GM12874 (cell line): ENCODE results near the gene DOK6.

Source experiments
- TF ChIP-seq, protein P1 (sequence below): IDR thresholded peaks from 2 replicates; pipeline ENCODE4 v1.5.1; 2011; ENCODE audit warnings: low read depth, mild to moderate bottlenecking, control low read depth, low read length, moderate library complexity; ENCODE audit not compliant: insufficient read depth

DOK6 gene

DNA sequence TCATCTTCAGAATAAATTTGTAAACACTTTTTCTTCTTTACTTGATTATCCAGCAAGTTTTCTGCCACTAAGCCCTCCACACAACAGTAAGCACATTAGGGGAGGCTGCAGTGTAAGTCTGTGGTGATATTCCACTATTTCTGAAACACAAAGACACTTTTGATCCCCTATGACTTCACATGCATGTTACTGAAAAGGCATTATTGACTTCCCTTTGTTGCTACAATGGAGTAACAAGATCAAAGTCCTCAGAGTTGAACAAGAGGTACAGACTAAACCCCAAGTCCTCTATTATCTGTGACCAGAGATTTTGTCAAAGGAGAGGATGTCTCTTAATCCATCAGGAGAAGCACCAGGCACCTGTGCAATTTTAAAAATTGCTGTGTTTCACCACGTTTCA is 389.1 kb downstream of the DOK6 start:
- TF ChIP-seq, protein P1, sequence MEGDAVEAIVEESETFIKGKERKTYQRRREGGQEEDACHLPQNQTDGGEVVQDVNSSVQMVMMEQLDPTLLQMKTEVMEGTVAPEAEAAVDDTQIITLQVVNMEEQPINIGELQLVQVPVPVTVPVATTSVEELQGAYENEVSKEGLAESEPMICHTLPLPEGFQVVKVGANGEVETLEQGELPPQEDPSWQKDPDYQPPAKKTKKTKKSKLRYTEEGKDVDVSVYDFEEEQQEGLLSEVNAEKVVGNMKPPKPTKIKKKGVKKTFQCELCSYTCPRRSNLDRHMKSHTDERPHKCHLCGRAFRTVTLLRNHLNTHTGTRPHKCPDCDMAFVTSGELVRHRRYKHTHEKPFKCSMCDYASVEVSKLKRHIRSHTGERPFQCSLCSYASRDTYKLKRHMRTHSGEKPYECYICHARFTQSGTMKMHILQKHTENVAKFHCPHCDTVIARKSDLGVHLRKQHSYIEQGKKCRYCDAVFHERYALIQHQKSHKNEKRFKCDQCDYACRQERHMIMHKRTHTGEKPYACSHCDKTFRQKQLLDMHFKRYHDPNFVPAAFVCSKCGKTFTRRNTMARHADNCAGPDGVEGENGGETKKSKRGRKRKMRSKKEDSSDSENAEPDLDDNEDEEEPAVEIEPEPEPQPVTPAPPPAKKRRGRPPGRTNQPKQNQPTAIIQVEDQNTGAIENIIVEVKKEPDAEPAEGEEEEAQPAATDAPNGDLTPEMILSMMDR, result no peak

DNA sequence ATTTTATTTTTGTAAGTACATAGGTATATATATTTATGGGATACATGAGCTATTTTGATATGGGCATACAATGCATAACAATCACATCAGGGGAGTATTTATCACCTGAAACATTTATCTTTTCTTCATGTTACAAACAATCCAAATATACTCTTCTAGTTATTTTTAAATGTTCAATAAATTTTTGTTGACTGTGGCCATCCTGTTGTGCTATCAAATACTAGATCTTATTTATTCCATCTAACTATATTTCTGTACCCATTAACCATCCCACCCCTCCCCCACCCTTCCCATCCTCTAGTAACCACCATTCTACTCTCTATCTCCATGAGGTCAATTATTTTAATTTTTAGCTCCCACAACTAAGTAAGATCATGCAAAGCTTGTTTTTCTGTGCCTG is 390.0 kb downstream of the DOK6 start:
- TF ChIP-seq, protein P1, result no peak

DNA sequence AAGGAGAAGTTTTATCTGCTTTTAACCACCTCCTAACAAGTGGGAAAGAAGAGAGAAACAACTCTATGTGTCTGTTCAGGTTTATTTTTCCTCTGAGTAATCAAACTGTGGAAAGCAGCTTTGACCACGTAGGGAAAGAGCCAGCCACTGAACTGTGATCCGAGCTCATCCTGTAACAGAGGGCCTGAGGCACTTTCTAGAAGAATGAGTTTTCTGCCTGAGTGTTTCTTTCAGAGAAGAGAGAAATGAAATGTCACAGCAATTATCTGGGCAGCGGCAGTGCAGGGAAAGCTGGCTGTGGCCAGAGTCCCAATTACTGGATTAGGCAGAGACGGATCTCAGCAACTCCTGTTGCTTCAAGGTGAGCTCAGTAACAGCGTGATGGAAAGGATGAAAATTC is 395.1 kb downstream of the DOK6 start:
- TF ChIP-seq, protein P1, result no peak

DNA sequence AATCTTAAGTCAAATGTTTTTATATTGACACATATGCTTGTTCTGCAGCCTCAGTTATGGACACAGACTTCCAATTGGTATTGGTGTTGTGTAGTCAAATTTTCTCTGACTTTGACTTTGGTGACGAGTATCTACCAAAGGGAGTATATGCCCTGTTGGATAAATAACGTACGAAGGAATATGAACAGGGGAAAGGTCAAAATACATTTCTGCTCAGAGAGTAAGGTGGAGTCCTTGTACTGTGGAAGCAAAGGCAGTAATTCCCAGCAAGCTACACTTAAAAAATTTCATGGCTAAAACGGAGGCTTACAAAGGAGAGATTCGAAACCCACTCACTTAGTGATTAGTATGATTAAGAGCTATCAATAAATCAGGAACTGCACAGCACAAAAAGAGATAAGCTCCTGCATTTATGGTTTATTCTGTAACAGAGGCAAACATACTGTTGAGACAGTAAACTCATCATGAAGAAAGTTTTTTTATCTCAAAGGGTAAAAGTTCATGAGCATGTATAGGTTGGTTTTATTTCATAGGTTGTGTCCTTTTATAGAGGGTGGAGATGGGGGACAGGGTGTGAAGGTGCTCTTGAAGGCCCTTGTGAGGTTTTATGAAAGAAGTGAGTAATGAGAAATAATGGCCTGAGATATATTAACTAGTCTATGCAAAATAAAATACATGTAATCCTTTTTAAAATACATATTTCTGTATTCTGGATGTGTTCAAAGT is 404.3 kb downstream of the DOK6 start:
- TF ChIP-seq, protein P1, result no peak

DNA sequence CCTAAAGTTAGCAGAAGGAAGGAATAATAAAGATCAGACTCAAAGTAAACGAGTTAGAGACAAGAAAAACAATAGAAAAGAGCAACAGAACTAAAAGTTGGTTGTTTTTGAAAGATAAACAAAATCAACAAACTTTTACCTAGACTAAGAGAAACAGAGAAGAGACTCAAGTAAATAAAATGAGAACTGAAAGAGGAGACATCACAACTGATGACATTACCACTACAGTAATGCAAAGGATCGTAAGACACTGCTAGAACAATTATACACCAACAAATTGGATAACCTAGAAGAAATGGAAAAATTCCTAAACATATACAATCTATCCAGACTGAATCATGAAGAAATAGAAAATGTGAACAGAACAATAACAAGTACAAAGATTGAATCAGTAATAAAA is 407.7 kb downstream of the DOK6 start:
- TF ChIP-seq, protein P1, result no peak

DNA sequence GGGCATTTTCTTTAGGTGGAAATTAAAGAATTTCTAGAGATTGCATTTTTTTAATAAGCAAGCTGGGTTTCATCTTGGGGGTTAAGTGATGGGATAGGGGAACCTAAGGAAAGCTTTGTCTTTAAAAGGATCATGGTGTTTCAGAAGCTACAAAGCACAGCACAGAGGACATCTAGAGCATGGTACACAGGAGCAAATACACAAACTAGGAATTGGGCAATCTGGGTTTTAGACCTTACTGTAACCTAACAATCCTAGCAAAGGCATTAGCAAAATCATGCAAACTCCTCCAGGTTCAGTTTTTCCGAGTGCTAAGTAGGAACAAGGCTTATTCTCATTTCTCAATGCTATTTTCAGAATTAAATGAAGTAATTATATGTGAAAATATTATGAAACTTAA is 412.9 kb downstream of the DOK6 start:
- TF ChIP-seq, protein P1, result no peak

DNA sequence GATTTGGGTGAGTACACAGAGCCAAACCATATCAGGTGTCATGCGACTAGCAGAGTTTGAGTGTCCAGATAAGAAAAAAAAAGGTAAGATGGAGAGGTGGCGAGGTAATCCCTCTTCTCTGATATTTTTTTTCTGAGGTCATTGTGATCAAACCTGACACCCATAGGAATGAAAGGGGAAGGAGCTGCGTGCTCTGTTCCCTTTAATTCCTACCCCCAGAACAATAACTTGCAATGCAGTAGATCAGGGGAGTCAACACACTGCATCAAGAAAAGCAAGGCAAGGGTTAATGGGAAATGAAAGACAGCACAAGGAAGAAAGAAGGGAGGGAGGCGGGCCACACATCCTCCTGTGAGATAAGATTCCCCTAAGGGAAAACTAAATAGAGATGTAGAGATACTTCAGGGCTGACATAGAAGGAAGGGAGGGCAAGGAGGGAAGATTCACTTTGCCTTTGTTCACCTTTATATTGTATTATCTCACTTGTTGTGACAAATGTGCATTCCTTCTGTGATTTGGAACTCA is 414.2 kb downstream of the DOK6 start:
- TF ChIP-seq, protein P1, result no peak
